ENCODE measurements around the gene PPP2R2D.
"Not testable (repeated sequence)": the region's sequence is repeated elsewhere in the genome, so short reads cannot be mapped to it uniquely, and the experiment has no call there.

- TF ChIP-seq CTCF, POLR2A (IDR thresholded peaks at IDR 0.05): not testable (repeated sequence)
Observed at GRCh38 chr10:131987786-131988185, 87.0 kb downstream of the PPP2R2D start.

Measured in body of pancreas (tissue), 4 donors.